ENCODE data around the gene COL20A1. TPM values are rescaled to one million over a fixed set of nuclear protein-coding genes. Genes with fewer than 3 reads are reported as not detected.
"Not testable (repeated sequence)": the region's sequence is repeated elsewhere in the genome, so short reads cannot be mapped to it uniquely, and the experiment has no call there.

COL20A1 gene
- total and polyA plus RNA-seq, 4 donors: 0.09 to 0.15 TPM; not detected in 2

DNA sequence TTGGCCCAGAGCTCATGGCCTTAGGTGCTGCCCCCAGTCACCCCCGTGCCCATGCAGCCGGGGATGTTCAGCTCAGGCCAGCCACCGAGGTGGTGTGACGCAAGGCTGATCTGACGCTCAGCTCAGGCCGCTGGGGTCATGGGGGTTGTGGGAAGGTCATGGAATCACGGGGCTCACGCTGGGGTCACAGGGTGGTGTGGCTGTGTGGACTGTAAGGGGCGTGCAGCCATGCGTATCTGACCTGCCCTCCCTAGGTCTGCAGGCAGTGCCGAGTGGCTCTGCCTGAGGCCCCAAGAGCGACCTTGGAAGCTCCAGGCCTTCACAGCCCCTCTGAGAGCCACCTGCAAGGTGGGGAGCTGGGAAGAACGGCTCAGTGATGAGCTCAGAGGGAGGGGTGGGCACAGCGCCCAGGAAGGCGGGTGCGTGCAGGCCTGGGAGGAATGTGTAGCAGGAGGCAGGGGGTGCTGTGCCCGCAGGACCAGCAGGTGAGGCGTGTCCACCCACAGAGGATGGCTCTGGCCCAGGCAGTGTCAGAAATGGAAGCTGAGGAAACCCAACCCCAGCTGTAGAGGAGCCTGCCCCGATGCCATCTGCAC is 40.4 kb downstream of the COL20A1 start:
- no peak for DNase-seq
- WGBS, 2 donors: 66 to 72% methylated on average over 19 of the region's 19 CpGs
- Histone ChIP-seq H3K27ac (ENCODE audit: low read depth in 1 of 2, low read length in 2 of 2) (no peak overlapping the region), H3K9me3 (ENCODE audit: control insufficient read depth, low read length) (peaks cover 7% of the 10 kb centered on the region), H3K4me3 (ENCODE audit: low read length in 2 of 2) (no peak overlapping the region), H3K36me3 (ENCODE audit: control insufficient read depth in 1 of 2, insufficient read depth in 2 of 2, low read length in 1 of 2) (no peaks in the 10 kb centered on the region), H3K4me1 (ENCODE audit: control insufficient read depth in 1 of 2, insufficient read depth in 2 of 2, low read length in 2 of 2) (no peaks in the 10 kb centered on the region), H3K27me3 (ENCODE audit: control insufficient read depth in 1 of 2, insufficient read depth in 2 of 2, low read length in 1 of 2) (peaks cover 0 to 3% of the 10 kb centered on the region in 2 donors)
- intact Hi-C loops (cut with DNase I): no loop called here
- ATAC-seq (ENCODE audit: low FRiP score): no peak

DNA sequence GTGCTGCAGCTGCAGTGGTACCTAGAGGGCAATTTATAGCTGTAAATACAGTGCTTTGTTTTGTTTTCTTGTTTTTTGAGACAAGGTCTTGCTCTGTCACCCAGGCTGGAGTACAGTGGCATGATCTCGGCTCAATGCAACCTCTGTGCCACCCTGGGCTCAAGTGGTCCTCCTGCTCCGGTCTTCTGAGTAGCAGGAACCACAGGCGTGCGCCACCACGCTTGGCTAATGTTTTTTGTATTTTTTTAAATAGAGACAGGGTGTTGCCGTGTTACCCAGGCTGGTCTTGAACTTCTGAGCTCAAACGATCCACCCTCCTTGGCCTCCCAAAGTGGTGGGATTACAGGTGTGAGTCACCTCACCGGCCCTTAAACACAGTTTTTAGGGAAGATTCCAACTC is 41.4 kb downstream of the COL20A1 start:
- Histone ChIP-seq H3K36me3 (ENCODE audit: control insufficient read depth in 1 of 2, insufficient read depth in 2 of 2, low read length in 1 of 2) (no peaks in the 10 kb centered on the region), H3K4me3 (ENCODE audit: low read length in 2 of 2) (no peak overlapping the region), H3K27ac (ENCODE audit: low read depth in 1 of 2, low read length in 2 of 2) (no peak overlapping the region), H3K27me3 (ENCODE audit: control insufficient read depth in 1 of 2, insufficient read depth in 2 of 2, low read length in 1 of 2) (peaks cover 0 to 3% of the 10 kb centered on the region in 2 donors), H3K4me1 (ENCODE audit: control insufficient read depth in 1 of 2, insufficient read depth in 2 of 2, low read length in 2 of 2) (no peaks in the 10 kb centered on the region), H3K9me3 (ENCODE audit: control insufficient read depth, low read length) (peaks cover 7% of the 10 kb centered on the region)
- ATAC-seq (ENCODE audit: low FRiP score): no peak
- 77 to 79% methylated on average over 8 of the region's 8 CpGs for WGBS, 2 donors
- DNase-seq: no peak
- intact Hi-C loops (cut with DNase I): no loop called here

DNA sequence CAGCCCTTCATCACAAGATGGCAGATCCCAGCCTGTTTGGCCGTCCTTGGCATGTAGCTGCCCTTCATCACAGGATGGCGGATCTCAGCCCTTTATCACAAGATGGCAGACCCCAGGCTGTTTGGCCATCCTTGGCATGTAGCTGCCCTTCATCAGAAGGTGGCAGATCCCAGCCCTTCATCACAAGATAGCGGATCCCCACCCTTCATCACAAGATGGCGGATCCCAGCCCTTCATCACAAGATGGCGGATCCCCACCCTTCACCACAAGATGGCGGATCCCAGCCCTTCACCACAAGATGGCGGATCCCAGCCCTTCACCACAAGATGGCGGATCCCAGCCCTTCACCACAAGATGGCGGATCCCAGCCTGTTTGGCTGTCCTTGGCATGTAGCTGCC is 42.1 kb downstream of the COL20A1 start:
- 94 to 97% methylated on average over 9 of the region's 9 CpGs for WGBS, 2 donors
- DNase-seq; H3K9me3 ChIP-seq (ENCODE audit: control insufficient read depth, low read length); intact Hi-C loops (cut with DNase I); H3K27me3 ChIP-seq (ENCODE audit: control insufficient read depth in 1 of 2, insufficient read depth in 2 of 2, low read length in 1 of 2); ATAC-seq (ENCODE audit: low FRiP score); H3K27ac ChIP-seq (ENCODE audit: low read depth in 1 of 2, low read length in 2 of 2); H3K36me3 ChIP-seq (ENCODE audit: control insufficient read depth in 1 of 2, insufficient read depth in 2 of 2, low read length in 1 of 2); H3K4me3 ChIP-seq (ENCODE audit: low read length in 2 of 2); H3K4me1 ChIP-seq (ENCODE audit: control insufficient read depth in 1 of 2, insufficient read depth in 2 of 2, low read length in 2 of 2): not testable (repeated sequence)

DNA sequence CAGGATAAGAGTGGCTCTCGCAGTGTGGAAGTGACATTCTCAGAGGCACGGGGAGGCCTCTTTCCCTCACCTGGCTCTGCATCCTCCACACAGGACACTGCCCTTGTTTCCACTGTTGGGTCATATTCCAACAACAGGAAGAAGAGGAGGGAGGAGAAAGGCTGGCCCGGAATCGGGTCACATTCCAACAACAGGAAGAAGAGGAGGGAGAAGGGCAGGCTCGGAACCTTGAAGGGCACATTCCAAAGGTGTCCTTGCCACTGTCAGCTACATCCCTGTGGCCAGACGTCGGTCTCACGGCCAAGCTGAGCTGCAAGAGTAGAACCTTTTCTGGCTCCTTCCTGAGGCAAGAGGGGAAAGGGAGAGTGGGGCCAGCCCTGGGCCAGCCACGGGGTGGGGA is 42.7 kb downstream of the COL20A1 start:
- H3K4me1 ChIP-seq (ENCODE audit: control insufficient read depth in 1 of 2, insufficient read depth in 2 of 2, low read length in 2 of 2): no peaks in the 10 kb centered on the region
- WGBS, 2 donors: 33 to 41% methylated on average over 9 of the region's 9 CpGs
- no peaks in the 10 kb centered on the region for H3K36me3 ChIP-seq (ENCODE audit: control insufficient read depth in 1 of 2, insufficient read depth in 2 of 2, low read length in 1 of 2)
- peaks cover 0 to 3% of the 10 kb centered on the region in 2 donors for H3K27me3 ChIP-seq (ENCODE audit: control insufficient read depth in 1 of 2, insufficient read depth in 2 of 2, low read length in 1 of 2)
- DNase-seq (no peak), ATAC-seq (ENCODE audit: low FRiP score) (no peak)
- intact Hi-C loops (cut with DNase I): no loop called here
- peaks cover 7% of the 10 kb centered on the region for H3K9me3 ChIP-seq (ENCODE audit: control insufficient read depth, low read length)
- H3K27ac ChIP-seq (ENCODE audit: low read depth in 1 of 2, low read length in 2 of 2): no peak overlapping the region
- no peak overlapping the region for H3K4me3 ChIP-seq (ENCODE audit: low read length in 2 of 2)

DNA sequence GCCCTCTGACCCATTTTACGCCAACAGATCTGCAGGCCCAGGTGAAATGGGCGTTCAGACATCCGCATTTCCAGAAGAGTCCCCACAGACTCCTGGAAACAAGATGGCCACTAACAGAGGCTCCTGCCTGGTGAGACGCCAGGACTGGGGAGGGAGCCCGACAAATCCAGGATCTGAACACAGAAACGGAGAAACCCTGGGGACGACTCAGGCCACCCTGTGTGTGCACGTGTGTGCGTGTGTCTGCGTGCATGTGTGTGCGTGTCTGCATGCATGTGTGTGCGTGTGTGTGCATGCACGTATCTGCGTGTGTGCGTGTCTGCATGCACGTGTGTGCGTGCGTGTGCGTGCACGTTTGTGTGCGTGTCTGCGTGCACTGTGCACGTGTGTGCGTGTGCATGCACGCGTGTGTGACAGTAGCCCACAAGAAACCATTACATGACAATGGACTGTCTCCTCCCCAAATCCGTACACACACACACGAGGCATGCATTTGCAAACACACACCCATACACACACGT is 43.3 kb downstream of the COL20A1 start:
- DNase-seq (no peak), ATAC-seq (ENCODE audit: low FRiP score) (no peak)
- Histone ChIP-seq H3K4me1 (ENCODE audit: control insufficient read depth in 1 of 2, insufficient read depth in 2 of 2, low read length in 2 of 2) (no peaks in the 10 kb centered on the region), H3K9me3 (ENCODE audit: control insufficient read depth, low read length) (peaks cover 7% of the 10 kb centered on the region), H3K36me3 (ENCODE audit: control insufficient read depth in 1 of 2, insufficient read depth in 2 of 2, low read length in 1 of 2) (no peaks in the 10 kb centered on the region), H3K27ac (ENCODE audit: low read depth in 1 of 2, low read length in 2 of 2) (no peak overlapping the region), H3K27me3 (ENCODE audit: control insufficient read depth in 1 of 2, insufficient read depth in 2 of 2, low read length in 1 of 2) (peaks cover 0 to 3% of the 10 kb centered on the region in 2 donors), H3K4me3 (ENCODE audit: low read length in 2 of 2) (no peak overlapping the region)
- intact Hi-C loops (cut with DNase I): no loop called here
- WGBS, 2 donors: 90% methylated on average over 29 of the region's 29 CpGs

DNA sequence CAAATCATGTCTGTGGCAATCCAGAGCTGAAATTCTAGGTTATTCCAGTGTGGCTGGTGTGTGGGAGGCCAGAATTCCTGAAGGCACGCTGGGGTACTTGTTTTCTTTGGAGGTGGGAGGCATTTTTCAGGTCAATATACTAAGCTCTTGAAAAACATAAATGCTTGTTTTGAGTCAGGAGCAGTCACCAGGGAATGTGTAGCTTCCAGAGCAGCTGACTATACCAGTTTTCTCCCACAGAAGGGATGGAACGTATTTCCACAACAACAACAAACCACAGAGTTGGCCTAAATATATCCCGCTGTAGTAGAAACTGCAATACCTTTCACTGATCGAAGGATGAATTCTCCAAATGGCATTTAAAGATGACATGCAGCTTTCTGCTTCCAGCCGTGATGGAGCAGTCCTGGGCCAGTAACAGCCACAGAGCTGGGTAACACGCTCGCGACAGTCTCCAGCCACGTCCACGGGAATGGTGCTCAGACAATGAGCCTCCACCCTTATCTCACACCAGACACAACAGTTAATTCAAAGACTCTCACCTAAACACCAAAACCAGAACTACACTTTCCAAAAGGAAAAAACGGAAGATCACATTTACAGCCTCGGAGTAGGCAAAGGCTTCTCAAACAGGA is 44.9 kb downstream of the COL20A1 start:
- no peak overlapping the region for H3K4me3 ChIP-seq (ENCODE audit: low read length in 2 of 2)
- ATAC-seq (ENCODE audit: low FRiP score) (no peak), DNase-seq (no peak)
- no peaks in the 10 kb centered on the region for H3K4me1 ChIP-seq (ENCODE audit: control insufficient read depth in 1 of 2, insufficient read depth in 2 of 2, low read length in 2 of 2)
- H3K36me3 ChIP-seq (ENCODE audit: control insufficient read depth in 1 of 2, insufficient read depth in 2 of 2, low read length in 1 of 2): no peaks in the 10 kb centered on the region
- peaks cover 2% of the 10 kb centered on the region for H3K9me3 ChIP-seq (ENCODE audit: control insufficient read depth, low read length)
- H3K27me3 ChIP-seq (ENCODE audit: control insufficient read depth in 1 of 2, insufficient read depth in 2 of 2, low read length in 1 of 2): peaks cover 0 to 3% of the 10 kb centered on the region in 2 donors
- 22 to 33% methylated on average over 12 of the region's 12 CpGs for WGBS, 2 donors
- no peak overlapping the region for H3K27ac ChIP-seq (ENCODE audit: low read depth in 1 of 2, low read length in 2 of 2)
- intact Hi-C loops (cut with DNase I): no loop called here

DNA sequence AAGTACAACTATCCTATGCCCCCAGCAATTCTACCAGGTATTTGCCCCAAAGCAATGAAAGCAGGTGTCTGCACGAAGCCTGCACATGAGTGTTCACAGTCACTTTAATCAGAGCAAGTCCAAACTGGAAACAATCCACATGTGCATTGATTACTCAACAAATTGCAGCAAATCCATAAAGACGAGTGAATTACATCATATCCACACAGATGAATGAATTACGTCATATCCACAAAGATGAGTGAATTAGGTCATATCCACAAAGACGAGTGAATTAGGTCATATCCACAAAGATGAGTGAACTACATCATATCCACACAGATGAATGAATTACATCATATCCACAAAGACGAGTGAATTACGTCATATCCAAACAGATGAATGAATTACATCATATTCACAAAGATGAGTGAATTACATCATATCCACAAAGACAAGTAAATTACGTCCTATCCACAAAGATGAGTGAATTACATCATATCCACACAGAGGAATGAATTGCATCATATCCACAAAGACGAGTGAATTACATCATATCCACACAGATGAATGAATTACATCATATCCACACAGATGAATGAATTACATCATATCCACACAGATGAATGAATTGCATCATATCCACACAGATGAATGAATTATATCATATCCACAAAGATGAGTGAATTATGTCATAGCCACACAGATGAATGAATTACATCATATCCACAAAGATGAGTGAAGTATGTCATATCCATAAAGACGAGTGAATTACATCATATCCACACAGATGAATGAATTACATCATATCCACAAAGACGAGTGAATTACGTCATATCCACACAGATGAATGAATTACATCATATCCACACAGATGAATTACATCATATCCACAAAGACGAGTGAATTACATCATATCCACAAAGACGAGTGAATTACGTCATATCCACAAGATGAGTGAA is 46.4 kb downstream of the COL20A1 start:
- H3K36me3 ChIP-seq (ENCODE audit: control insufficient read depth in 1 of 2, insufficient read depth in 2 of 2, low read length in 1 of 2); H3K27ac ChIP-seq (ENCODE audit: low read depth in 1 of 2, low read length in 2 of 2); H3K4me1 ChIP-seq (ENCODE audit: control insufficient read depth in 1 of 2, insufficient read depth in 2 of 2, low read length in 2 of 2); ATAC-seq (ENCODE audit: low FRiP score); H3K27me3 ChIP-seq (ENCODE audit: control insufficient read depth in 1 of 2, insufficient read depth in 2 of 2, low read length in 1 of 2); H3K9me3 ChIP-seq (ENCODE audit: control insufficient read depth, low read length); intact Hi-C loops (cut with DNase I); H3K4me3 ChIP-seq (ENCODE audit: low read length in 2 of 2); DNase-seq: not testable (repeated sequence)
- 72 to 77% methylated on average over 14 of the region's 14 CpGs for WGBS, 2 donors

DNA sequence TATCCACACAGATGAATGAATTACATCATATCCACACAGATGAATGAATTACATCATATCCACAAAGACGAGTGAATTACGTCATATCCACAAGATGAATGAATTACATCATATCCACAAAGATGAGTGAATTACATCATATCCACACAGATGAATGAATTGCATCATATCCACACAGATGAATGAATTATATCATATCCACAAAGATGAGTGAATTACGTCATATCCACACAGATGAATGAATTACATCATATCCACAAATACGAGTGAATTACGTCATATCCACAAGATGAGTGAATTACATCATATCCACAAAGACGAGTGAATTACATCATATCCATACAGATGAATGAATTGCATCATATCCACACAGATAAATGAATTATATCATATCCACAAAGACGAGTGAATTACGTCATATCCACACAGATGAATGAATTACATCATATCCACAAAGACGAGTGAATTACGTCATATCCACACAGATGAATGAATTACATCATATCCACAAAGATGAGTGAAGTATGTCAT is 47.2 kb downstream of the COL20A1 start:
- ATAC-seq (ENCODE audit: low FRiP score); H3K27ac ChIP-seq (ENCODE audit: low read depth in 1 of 2, low read length in 2 of 2); DNase-seq; H3K27me3 ChIP-seq (ENCODE audit: control insufficient read depth in 1 of 2, insufficient read depth in 2 of 2, low read length in 1 of 2); H3K36me3 ChIP-seq (ENCODE audit: control insufficient read depth in 1 of 2, insufficient read depth in 2 of 2, low read length in 1 of 2); H3K4me3 ChIP-seq (ENCODE audit: low read length in 2 of 2); H3K9me3 ChIP-seq (ENCODE audit: control insufficient read depth, low read length); intact Hi-C loops (cut with DNase I); H3K4me1 ChIP-seq (ENCODE audit: control insufficient read depth in 1 of 2, insufficient read depth in 2 of 2, low read length in 2 of 2): not testable (repeated sequence)
- 77 to 81% methylated on average over 10 of the region's 10 CpGs for whole genome bisulfite sequencing, 2 donors
